ENCODE results near the gene SLCO1B3.

SLCO1B3 gene

GRCh38 chr12:20885116-20885515, 74.6 kb downstream of the SLCO1B3 start:
- DNase-seq (ENCODE audit: low read depth in 2 of 2): no peak

DNA sequence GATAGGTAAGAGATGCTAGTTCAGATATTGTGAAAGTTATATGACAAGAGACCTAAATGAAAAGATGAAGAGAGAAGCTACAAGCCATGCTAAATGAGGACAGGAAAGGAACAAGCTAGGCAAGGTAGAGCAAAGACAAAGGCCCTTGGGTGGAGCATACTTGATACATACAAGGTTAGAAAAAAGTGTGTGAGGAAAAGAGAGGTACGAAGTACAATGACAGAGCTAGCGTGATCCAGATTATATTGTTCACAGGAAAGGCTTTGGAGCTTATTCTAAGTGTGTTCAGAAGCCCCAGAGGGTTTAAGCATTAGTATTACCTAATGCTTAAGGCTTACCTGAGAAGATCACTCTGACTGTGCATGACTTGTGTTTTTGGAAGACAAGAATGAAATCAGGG, 75.0 kb downstream of the SLCO1B3 start:
- no peak for DNase-seq (ENCODE audit: low read depth in 2 of 2)

DNA sequence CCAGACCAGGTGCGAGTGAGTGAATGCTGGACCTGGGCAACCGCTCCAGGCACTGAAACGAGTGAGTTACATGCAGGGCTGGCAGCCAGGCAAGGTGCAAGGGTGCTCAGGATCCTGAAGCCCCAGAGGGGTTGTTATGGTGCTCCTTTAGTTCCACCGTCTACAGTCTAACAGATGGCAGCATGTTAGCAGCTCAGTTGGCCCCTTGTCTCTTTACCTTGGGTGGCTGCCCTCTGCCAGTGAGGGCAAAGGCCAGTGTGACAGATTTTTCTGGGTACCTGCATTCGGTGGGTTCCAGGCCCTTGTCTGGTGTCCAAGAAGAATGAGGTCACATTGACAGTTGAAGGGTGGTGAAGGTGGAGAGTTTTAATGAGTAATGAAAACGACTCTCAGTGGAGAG, 106.8 kb downstream of the SLCO1B3 start:
- no peak for DNase-seq (ENCODE audit: low read depth in 2 of 2)

DNA sequence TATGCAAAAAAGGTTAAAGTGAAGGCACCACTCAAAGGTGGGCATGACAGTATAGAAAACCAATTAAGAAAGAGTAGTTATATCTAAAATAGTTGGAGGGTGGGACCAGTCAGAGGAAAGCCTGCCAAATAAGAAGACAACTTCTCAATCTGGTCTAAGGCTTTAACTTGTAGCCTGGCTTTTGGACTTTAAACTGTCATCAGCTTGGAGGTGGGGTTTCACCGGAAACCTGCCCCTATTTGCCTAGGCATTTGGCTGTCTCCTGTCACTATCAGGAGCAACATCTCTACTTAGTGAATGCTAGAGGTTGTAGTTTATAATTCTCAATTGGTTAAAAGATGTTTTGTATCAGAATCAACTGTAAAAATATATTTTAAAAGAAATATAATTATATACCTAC, 107.3 kb downstream of the SLCO1B3 start:
- DNase-seq (ENCODE audit: low read depth in 2 of 2): no peak

GRCh38 chr12:20931894-20932293, 121.4 kb downstream of the SLCO1B3 start:
- no peak for DNase-seq (ENCODE audit: low read depth in 2 of 2)

DNA sequence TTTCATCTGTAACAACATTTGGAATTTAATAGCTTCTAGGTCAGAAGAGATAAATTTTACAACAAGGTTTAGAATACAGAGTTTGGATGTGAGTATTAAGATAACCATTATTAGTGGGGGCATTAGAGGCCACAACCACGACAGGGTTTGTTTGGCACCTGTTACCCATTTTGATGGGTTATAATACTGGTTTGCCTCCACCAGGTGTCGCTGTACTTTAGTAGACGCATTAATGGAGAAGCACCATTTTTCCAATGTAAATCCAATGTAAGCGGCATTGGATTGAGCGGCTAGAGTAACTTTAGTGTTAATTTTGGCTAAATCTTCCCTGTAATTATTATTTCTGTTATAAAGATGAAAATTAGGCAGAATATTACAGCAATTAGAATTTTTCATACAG, 136.2 kb downstream of the SLCO1B3 start:
- no peak for DNase-seq (ENCODE audit: low read depth in 2 of 2)

DNA sequence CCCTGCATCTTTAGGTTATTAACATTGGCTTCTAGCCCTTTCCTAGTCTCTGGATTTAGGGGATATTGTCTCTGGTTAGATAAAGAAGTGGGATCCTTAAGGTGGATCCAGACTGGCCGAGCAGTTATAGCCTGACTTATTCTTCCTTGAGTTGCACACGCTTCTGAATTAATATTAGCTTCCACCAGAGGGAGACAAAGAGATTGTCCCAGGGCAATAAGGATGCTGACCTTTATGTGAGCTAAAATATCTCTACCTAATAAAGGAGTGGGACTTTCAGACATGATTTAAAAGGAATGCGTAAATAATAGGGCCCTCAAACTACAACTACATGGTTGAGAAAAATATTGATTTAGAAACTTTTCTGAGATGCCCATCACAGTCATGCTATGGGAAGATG, 139.7 kb downstream of the SLCO1B3 start:
- DNase-seq (ENCODE audit: low read depth in 2 of 2): no peak

- no peak for DNase-seq (ENCODE audit: low read depth in 2 of 2)
Measured at GRCh38 chr12:20963303-20963702, 152.8 kb downstream of the SLCO1B3 start.

DNA sequence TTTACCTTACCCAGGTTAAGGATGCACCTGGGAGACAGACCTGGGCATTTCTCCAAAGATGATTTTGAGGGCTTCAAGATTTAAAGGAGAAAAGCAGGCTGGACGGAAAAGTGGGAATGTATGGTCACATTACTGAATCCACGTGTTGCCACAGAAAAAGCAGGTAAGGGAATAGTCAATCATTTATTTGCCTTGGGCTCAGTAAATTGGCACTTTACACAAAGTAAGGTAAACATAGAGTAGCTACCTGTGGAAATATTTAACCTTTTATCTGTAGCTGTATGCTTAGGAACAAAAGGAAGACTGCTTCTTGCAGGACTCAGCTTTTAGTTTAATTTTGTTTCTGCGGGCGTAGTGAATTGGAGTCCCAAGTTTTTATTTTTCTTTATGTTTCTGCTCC, 153.3 kb downstream of the SLCO1B3 start:
- no peak for DNase-seq (ENCODE audit: low read depth in 2 of 2)

Measured in stimulated activated CD8-positive, alpha-beta memory T cell treated with anti-CD3 and anti-CD28 coated beads, Interleukin-2, amount 100 ng/mL, for 48 hours (primary cell).